OCI-LY3 (cell line): ENCODE data around the gene LZTS2.

Source experiments
- EZH2phosphoT487 ChIP-seq: fragments of 200-600 bp; shearing (Covaris generic); IDR thresholded peaks from 2 replicates; pipeline ENCODE4 v1.6.1; 2018; ENCODE audit warnings: antibody characterized with exemption, mixed run types, low read depth
- TF ChIP-seq, protein P1 (sequence below): fragments of 200-600, 300-600 bp; sonication (generic); IDR thresholded peaks from 2 replicates; pipeline ENCODE4 v1.5.1; 2014; ENCODE audit warnings: antibody characterized with exemption, low read length, low read depth

DNA sequence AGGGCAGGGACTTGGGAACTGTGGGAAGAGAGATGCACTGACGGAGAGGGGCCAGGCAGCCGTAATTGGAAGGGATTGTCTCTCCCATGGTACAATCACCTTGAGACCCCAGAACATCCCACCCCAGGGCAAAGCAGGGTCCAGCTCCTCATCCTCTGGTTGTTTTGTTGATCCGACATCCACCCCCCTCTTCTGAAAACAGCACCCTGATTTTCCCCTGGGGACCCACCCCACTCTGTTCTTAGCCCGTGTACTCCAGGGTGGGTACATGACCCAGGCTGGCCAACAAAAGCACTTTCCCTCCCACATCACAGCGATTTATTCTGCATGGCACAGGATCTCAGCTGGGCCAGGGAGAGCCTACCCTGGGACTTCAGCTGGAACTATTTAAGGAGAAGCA is 17.2 kb downstream of the LZTS2 start:
- TF ChIP-seq, protein P1, sequence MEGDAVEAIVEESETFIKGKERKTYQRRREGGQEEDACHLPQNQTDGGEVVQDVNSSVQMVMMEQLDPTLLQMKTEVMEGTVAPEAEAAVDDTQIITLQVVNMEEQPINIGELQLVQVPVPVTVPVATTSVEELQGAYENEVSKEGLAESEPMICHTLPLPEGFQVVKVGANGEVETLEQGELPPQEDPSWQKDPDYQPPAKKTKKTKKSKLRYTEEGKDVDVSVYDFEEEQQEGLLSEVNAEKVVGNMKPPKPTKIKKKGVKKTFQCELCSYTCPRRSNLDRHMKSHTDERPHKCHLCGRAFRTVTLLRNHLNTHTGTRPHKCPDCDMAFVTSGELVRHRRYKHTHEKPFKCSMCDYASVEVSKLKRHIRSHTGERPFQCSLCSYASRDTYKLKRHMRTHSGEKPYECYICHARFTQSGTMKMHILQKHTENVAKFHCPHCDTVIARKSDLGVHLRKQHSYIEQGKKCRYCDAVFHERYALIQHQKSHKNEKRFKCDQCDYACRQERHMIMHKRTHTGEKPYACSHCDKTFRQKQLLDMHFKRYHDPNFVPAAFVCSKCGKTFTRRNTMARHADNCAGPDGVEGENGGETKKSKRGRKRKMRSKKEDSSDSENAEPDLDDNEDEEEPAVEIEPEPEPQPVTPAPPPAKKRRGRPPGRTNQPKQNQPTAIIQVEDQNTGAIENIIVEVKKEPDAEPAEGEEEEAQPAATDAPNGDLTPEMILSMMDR = no peak
- TF ChIP-seq EZH2phosphoT487 = no peak
